Measurements from ENCODE around the gene WBP4. TPM values are rescaled to one million over a fixed set of nuclear protein-coding genes. Genes with fewer than 3 reads are reported as not detected.

Gene WBP4
- total RNA-seq, 1 donor from 2014 or later: 13.5 TPM

DNA sequence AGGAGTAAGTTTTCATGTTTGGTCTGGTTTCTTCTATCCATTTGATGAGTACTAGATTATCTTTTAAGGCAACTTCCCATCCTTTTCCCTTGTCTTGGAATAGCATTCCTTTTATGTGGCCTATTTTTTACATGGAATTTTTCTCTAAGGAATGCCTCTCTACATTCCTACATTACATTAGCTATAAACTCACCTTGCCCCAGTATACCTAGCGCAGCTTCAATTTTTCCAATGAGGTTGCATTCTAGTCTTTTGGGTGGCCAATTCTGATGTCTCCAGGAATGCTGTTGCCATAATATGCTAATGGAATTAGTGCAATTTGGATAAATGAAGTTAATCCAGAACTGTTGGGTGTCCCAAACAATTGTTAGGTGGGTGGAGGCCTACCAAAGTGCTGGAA lies 37.5 kb downstream of the WBP4 start:
- intact Hi-C loops (cut with DNase I): no loop called here
- H3K36me3 ChIP-seq: no peaks in the 10 kb centered on the region
- no peaks in the 10 kb centered on the region for H3K4me1 ChIP-seq
- H3K4me3 ChIP-seq: no peak overlapping the region
- TF ChIP-seq POLR2A (IDR thresholded peaks at IDR 0.05): no peak
- no peak for TF ChIP-seq POLR2AphosphoS5 (IDR thresholded peaks at IDR 0.05; ENCODE audit: insufficient read depth in 1 of 2, low read depth in 1 of 2)
- TF ChIP-seq, protein P1, sequence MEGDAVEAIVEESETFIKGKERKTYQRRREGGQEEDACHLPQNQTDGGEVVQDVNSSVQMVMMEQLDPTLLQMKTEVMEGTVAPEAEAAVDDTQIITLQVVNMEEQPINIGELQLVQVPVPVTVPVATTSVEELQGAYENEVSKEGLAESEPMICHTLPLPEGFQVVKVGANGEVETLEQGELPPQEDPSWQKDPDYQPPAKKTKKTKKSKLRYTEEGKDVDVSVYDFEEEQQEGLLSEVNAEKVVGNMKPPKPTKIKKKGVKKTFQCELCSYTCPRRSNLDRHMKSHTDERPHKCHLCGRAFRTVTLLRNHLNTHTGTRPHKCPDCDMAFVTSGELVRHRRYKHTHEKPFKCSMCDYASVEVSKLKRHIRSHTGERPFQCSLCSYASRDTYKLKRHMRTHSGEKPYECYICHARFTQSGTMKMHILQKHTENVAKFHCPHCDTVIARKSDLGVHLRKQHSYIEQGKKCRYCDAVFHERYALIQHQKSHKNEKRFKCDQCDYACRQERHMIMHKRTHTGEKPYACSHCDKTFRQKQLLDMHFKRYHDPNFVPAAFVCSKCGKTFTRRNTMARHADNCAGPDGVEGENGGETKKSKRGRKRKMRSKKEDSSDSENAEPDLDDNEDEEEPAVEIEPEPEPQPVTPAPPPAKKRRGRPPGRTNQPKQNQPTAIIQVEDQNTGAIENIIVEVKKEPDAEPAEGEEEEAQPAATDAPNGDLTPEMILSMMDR (IDR thresholded peaks at IDR 0.05): no peak
- H3K9me3 ChIP-seq: no peaks in the 10 kb centered on the region
- no peak for DNase-seq (ENCODE audit: extremely low spot score in 2 of 2)
- no peak overlapping the region for H3K27ac ChIP-seq
- H3K27me3 ChIP-seq: no peaks in the 10 kb centered on the region

DNA sequence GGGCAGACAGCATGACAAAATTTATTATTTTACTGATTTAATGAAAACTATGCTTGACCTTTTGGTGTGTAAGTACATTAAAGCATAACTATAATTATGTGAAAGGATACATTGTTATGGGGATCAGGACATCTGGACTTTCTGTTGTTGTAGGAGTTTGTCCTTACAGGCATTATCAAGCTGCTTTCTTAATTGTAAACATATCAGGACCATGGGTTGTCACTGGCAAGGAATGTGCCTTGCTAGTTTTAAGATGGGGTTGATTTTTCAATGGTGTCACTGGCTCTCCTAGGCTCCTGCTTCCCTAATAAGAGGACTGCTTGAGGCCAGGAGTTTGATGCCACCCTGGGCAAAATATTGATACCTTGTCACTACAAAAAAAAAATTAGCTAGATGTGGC lies 38.7 kb downstream of the WBP4 start:
- Histone ChIP-seq H3K36me3 (no peaks in the 10 kb centered on the region), H3K9me3 (no peaks in the 10 kb centered on the region), H3K27ac (no peak overlapping the region), H3K4me3 (no peak overlapping the region), H3K27me3 (no peaks in the 10 kb centered on the region), H3K4me1 (no peaks in the 10 kb centered on the region)
- intact Hi-C loops (cut with DNase I): no loop called here
- TF ChIP-seq, protein P1 (IDR thresholded peaks at IDR 0.05): no peak
- no peak for TF ChIP-seq POLR2AphosphoS5 (IDR thresholded peaks at IDR 0.05; ENCODE audit: insufficient read depth in 1 of 2, low read depth in 1 of 2)
- TF ChIP-seq POLR2A (IDR thresholded peaks at IDR 0.05): no peak
- no peak for DNase-seq (ENCODE audit: extremely low spot score in 2 of 2)

DNA sequence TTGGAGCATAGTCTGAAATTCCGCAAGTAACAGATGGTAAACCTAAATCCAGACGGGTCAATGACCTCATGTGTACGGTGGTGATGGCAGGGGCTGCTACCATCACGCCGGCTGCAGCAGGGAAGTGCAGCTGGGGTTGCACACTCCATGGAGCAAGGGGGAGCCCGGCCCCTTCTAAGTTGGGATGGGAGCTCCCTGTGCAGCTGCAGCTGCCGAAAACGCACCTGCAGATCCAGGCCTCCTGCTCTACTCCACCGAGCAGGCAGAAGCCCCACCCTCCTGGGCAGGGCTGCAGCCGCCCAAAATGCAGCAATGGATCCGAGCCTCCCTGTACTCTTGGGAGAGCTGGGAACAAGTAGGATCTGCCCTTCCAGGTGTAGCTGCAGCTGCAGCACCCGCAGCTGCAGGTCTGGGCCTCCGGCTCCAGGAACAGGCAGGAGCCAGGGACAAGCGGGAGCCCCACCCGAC lies 45.8 kb downstream of the WBP4 start:
- TF ChIP-seq, protein P1 (IDR thresholded peaks at IDR 0.05): no peak
- TF ChIP-seq POLR2A (IDR thresholded peaks at IDR 0.05): no peak
- H3K4me3 ChIP-seq: no peak overlapping the region
- H3K27me3 ChIP-seq: no peaks in the 10 kb centered on the region
- peaks cover 5% of the 10 kb centered on the region for H3K4me1 ChIP-seq
- DNase-seq (ENCODE audit: extremely low spot score in 2 of 2): no peak
- H3K27ac ChIP-seq: no peak overlapping the region
- no peaks in the 10 kb centered on the region for H3K36me3 ChIP-seq
- no peaks in the 10 kb centered on the region for H3K9me3 ChIP-seq
- intact Hi-C loops (cut with DNase I): no loop called here

DNA sequence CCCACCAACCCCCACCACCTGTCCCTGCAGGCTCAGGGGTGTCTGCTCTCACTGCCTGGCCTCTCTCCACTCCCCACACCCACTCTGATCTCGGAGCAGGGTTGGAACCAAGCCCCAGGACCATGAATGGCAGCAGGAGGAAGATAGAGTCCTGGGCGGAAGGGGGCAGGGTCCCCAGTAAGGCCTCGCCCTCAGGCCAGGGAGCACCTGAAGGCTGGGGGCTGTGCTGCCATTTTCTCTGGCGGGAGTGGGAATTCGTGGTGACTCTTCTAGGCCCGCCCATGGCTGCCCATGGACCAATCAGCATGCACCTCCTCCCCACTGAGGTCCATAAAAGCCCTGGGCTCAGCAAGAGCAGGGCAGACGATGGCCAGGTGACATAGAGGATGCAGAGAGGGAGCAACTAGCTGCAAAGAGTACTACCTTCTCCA lies 46.3 kb downstream of the WBP4 start:
- H3K27me3 ChIP-seq: no peaks in the 10 kb centered on the region
- H3K27ac ChIP-seq: no peak overlapping the region
- peaks cover 5% of the 10 kb centered on the region for H3K4me1 ChIP-seq
- TF ChIP-seq POLR2A (IDR thresholded peaks at IDR 0.05): no peak
- TF ChIP-seq, protein P1 (IDR thresholded peaks at IDR 0.05): no peak
- no peak for TF ChIP-seq POLR2AphosphoS5 (IDR thresholded peaks at IDR 0.05; ENCODE audit: insufficient read depth in 1 of 2, low read depth in 1 of 2)
- H3K9me3 ChIP-seq: no peaks in the 10 kb centered on the region
- intact Hi-C loops (cut with DNase I): no loop called here
- no peaks in the 10 kb centered on the region for H3K36me3 ChIP-seq
- DNase-seq (ENCODE audit: extremely low spot score in 2 of 2): no peak
- H3K4me3 ChIP-seq: no peak overlapping the region

DNA sequence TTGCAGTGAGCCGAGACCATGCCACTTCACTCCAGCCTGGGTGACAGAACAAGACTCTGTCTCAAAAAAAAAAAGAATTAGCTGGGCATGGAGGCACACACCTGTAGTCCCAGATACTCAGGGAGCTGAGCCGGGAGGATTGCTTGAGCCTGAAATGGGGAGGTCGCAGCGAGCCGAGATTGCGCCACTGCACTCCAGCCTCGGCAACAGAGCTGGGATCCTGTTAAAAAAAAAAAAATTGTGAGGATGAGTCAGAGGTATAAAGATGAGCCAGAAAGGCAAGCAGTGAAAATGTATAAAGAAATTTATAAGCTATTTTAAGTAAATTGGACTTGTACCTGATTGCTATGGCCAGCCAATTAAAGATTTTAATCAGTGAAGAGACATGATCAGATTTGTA lies 50.1 kb downstream of the WBP4 start:
- no peaks in the 10 kb centered on the region for H3K9me3 ChIP-seq
- DNase-seq (ENCODE audit: extremely low spot score in 2 of 2): no peak
- H3K27ac ChIP-seq: peak overlapping the region; percentile 27
- H3K4me1 ChIP-seq: peaks cover 5% of the 10 kb centered on the region
- no peaks in the 10 kb centered on the region for H3K27me3 ChIP-seq
- H3K36me3 ChIP-seq: no peaks in the 10 kb centered on the region
- TF ChIP-seq POLR2A (IDR thresholded peaks at IDR 0.05) (no peak), POLR2AphosphoS5 (IDR thresholded peaks at IDR 0.05; ENCODE audit: insufficient read depth in 1 of 2, low read depth in 1 of 2) (peak in 1 of 2 donors; percentile 19)
- TF ChIP-seq, protein P1 (IDR thresholded peaks at IDR 0.05): no peak
- intact Hi-C loops (cut with DNase I): no loop called here
- H3K4me3 ChIP-seq: no peak overlapping the region
